ENCODE measurements around the gene GALNT14.

GALNT14 gene

GRCh38 chr2:30927465-30928075 lies 210.7 kb downstream of the GALNT14 start:
- H3K36me3 ChIP-seq (ENCODE audit: insufficient read depth, low read length) = no peaks in the 10 kb centered on the region

GRCh38 chr2:30926606-30927005 lies 211.6 kb downstream of the GALNT14 start:
- no peak overlapping the region for H3K4me2 ChIP-seq (ENCODE audit: low read depth, low read length, poor library complexity, severe bottlenecking)
- H3K9me3 ChIP-seq (ENCODE audit: insufficient read depth, low read depth, low read length) = no peaks in the 10 kb centered on the region
- H3K79me2 ChIP-seq (ENCODE audit: insufficient read depth, low read length) = no peaks in the 10 kb centered on the region
- no peaks in the 10 kb centered on the region for H3F3A ChIP-seq (ENCODE audit: low read depth)
- H3K9ac ChIP-seq (ENCODE audit: low read depth, low read length, poor library complexity, severe bottlenecking) = no peak overlapping the region
- no peaks in the 10 kb centered on the region for H3K27me3 ChIP-seq (ENCODE audit: insufficient read depth, low read length, poor library complexity, severe bottlenecking)
- H3K36me3 ChIP-seq (ENCODE audit: insufficient read depth, low read length) = no peaks in the 10 kb centered on the region
- no peak overlapping the region for H2AFZ ChIP-seq (ENCODE audit: low read length)
- H3K4me1 ChIP-seq (ENCODE audit: insufficient read depth, low read length, poor library complexity, severe bottlenecking) = no peaks in the 10 kb centered on the region
- no peaks in the 10 kb centered on the region for H3K9me2 ChIP-seq (replicated peaks; ENCODE audit: low read depth, low read length)
- TF ChIP-seq EZH2phosphoT487 (IDR thresholded peaks at IDR 0.05; ENCODE audit: borderline replicate concordance) = no peak
- TF ChIP-seq CTCF (conservative IDR thresholded peaks at IDR 0.05; ENCODE audit: low read length) = no peak
- no peaks in the 10 kb centered on the region for H4K20me1 ChIP-seq (ENCODE audit: insufficient read depth, low read length, poor library complexity, severe bottlenecking)
- no peak overlapping the region for H3K4me3 ChIP-seq (ENCODE audit: low read length, poor library complexity, severe bottlenecking)

More at GRCh38 chr2:30927465-30928075, 210.7 kb downstream of the GALNT14 start:
- Histone ChIP-seq H3K9me2 (replicated peaks; ENCODE audit: low read depth, low read length) (no peaks in the 10 kb centered on the region), H3K27me3 (ENCODE audit: insufficient read depth, low read length, poor library complexity, severe bottlenecking) (no peaks in the 10 kb centered on the region), H4K20me1 (ENCODE audit: insufficient read depth, low read length, poor library complexity, severe bottlenecking) (no peaks in the 10 kb centered on the region), H2AFZ (ENCODE audit: low read length) (no peak overlapping the region), H3K4me3 (ENCODE audit: low read length, poor library complexity, severe bottlenecking) (no peak overlapping the region), H3F3A (ENCODE audit: low read depth) (no peaks in the 10 kb centered on the region), H3K9me3 (ENCODE audit: insufficient read depth, low read depth, low read length) (no peaks in the 10 kb centered on the region), H3K4me2 (ENCODE audit: low read depth, low read length, poor library complexity, severe bottlenecking) (no peak overlapping the region), H3K79me2 (ENCODE audit: insufficient read depth, low read length) (no peaks in the 10 kb centered on the region), H3K4me1 (ENCODE audit: insufficient read depth, low read length, poor library complexity, severe bottlenecking) (no peaks in the 10 kb centered on the region), H3K9ac (ENCODE audit: low read depth, low read length, poor library complexity, severe bottlenecking) (no peak overlapping the region)
- TF ChIP-seq EZH2phosphoT487 (IDR thresholded peaks at IDR 0.05; ENCODE audit: borderline replicate concordance) (no peak), CTCF (conservative IDR thresholded peaks at IDR 0.05; ENCODE audit: low read length) (no peak)

DNA sequence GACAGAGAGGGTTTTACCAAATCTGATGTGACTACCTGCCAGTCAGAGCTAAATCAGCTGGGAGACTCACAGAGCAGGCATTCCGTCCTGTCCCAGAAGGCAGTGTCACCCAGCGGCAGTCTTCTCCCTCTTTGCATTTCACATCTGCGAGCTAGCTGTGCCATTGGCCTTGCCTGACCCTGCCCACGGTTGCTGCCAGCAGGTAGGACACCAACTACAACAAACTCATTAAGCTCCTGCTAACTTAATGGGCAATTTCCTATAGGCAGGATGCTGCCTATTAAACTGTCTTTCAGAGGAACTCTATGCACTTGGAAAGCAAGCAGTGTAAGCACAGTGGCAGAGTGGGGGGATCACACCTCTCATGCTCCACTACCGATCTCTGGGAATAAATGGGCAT lies 214.6 kb downstream of the GALNT14 start:
- H3K4me3 ChIP-seq (ENCODE audit: low read length, poor library complexity, severe bottlenecking) = no peak overlapping the region

More for the DNA sequence above, 214.6 kb downstream of the GALNT14 start:
- H3K27me3 ChIP-seq (ENCODE audit: insufficient read depth, low read length, poor library complexity, severe bottlenecking) = no peaks in the 10 kb centered on the region
- no peak overlapping the region for H3K4me2 ChIP-seq (ENCODE audit: low read depth, low read length, poor library complexity, severe bottlenecking)
- no peaks in the 10 kb centered on the region for H3K4me1 ChIP-seq (ENCODE audit: insufficient read depth, low read length, poor library complexity, severe bottlenecking)
- no peak for TF ChIP-seq EZH2phosphoT487 (IDR thresholded peaks at IDR 0.05; ENCODE audit: borderline replicate concordance)
- TF ChIP-seq CTCF (conservative IDR thresholded peaks at IDR 0.05; ENCODE audit: low read length) = no peak
- no peaks in the 10 kb centered on the region for H3F3A ChIP-seq (ENCODE audit: low read depth)
- no peak overlapping the region for H2AFZ ChIP-seq (ENCODE audit: low read length)
- no peak overlapping the region for H3K9ac ChIP-seq (ENCODE audit: low read depth, low read length, poor library complexity, severe bottlenecking)
- no peaks in the 10 kb centered on the region for H3K79me2 ChIP-seq (ENCODE audit: insufficient read depth, low read length)
- no peaks in the 10 kb centered on the region for H3K36me3 ChIP-seq (ENCODE audit: insufficient read depth, low read length)
- H4K20me1 ChIP-seq (ENCODE audit: insufficient read depth, low read length, poor library complexity, severe bottlenecking) = no peaks in the 10 kb centered on the region
- H3K9me2 ChIP-seq (replicated peaks; ENCODE audit: low read depth, low read length) = no peaks in the 10 kb centered on the region
- H3K9me3 ChIP-seq (ENCODE audit: insufficient read depth, low read depth, low read length) = no peaks in the 10 kb centered on the region
